ENCODE data around the gene ART5. TPM values are rescaled to one million over a fixed set of nuclear protein-coding genes. Genes with fewer than 3 reads are reported as not detected.

Gene ART5
- polyA plus RNA-seq, 6 donors from 2014 or later, result not detected

- no peaks in the 10 kb centered on the region for H3K9me3 Mint-ChIP-seq
- H3K27me3 Mint-ChIP-seq, result peaks cover 0 to 8% (median 5%) of the 10 kb centered on the region in 3 donors
- H3K4me1 Mint-ChIP-seq, result peaks cover 4 to 10% (median 5%) of the 10 kb centered on the region in 3 donors
- no peak for ATAC-seq (ENCODE audit: low read depth in 2 of 2)
- no peak overlapping the region for H3K4me3 Mint-ChIP-seq
- H3K36me3 Mint-ChIP-seq, result peaks cover 0 to 4% of the 10 kb centered on the region in 2 donors
- no peak for DNase-seq
- H3K27ac Mint-ChIP-seq, result no peak overlapping the region
Observed at GRCh38 chr11:3623767-3624458, 17.9 kb downstream of the ART5 start.

- Mint-ChIP-seq H3K9me3 (no peaks in the 10 kb centered on the region), H3K4me1 (peaks cover 4 to 10% (median 5%) of the 10 kb centered on the region in 3 donors), H3K27me3 (peaks cover 0 to 8% (median 0%) of the 10 kb centered on the region in 3 donors), H3K36me3 (no peaks in the 10 kb centered on the region), H3K27ac (no peak overlapping the region), H3K4me3 (no peak overlapping the region)
- ATAC-seq (ENCODE audit: low read depth in 2 of 2) (no peak), DNase-seq (no peak)
Observed at GRCh38 chr11:3623121-3623520, 18.7 kb downstream of the ART5 start.

GRCh38 chr11:3622521-3622920 lies 19.3 kb downstream of the ART5 start:
- no peaks in the 10 kb centered on the region for H3K9me3 Mint-ChIP-seq
- ATAC-seq (ENCODE audit: low read depth in 2 of 2) (no peak), DNase-seq (no peak)
- no peaks in the 10 kb centered on the region for H3K36me3 Mint-ChIP-seq
- no peak overlapping the region for H3K4me3 Mint-ChIP-seq
- peaks cover 4 to 10% (median 5%) of the 10 kb centered on the region in 3 donors for H3K4me1 Mint-ChIP-seq
- no peak overlapping the region for H3K27ac Mint-ChIP-seq
- peaks cover 0 to 8% (median 0%) of the 10 kb centered on the region in 3 donors for H3K27me3 Mint-ChIP-seq

GRCh38 chr11:3617990-3618389 lies 23.8 kb downstream of the ART5 start:
- DNase-seq, result no peak
- Mint-ChIP-seq H3K27me3 (peaks cover 0 to 10% (median 9%) of the 10 kb centered on the region in 3 donors), H3K27ac (peak overlapping the region in 1 of 6 donors; percentile 71), H3K9me3 (no peaks in the 10 kb centered on the region), H3K4me1 (peaks cover 13 to 15% (median 13%) of the 10 kb centered on the region in 3 donors), H3K36me3 (no peaks in the 10 kb centered on the region), H3K4me3 (no peak overlapping the region)
- ATAC-seq (ENCODE audit: low read depth in 2 of 2), result no peak

GRCh38 chr11:3616721-3617460 lies 24.9 kb downstream of the ART5 start:
- no peak for ATAC-seq (ENCODE audit: low read depth in 2 of 2)
- Mint-ChIP-seq H3K4me3 (no peak overlapping the region), H3K27ac (peak overlapping the region in 1 of 6 donors; percentile 28)

GRCh38 chr11:3615998-3616397 lies 25.8 kb downstream of the ART5 start:
- Mint-ChIP-seq H3K4me1 (peaks cover 13 to 15% (median 13%) of the 10 kb centered on the region in 3 donors), H3K4me3 (no peak overlapping the region), H3K36me3 (no peaks in the 10 kb centered on the region), H3K27ac (peak overlapping the region in 1 of 6 donors; percentile 93), H3K9me3 (peaks cover 0 to 9% (median 4%) of the 10 kb centered on the region in 7 donors), H3K27me3 (peaks cover 5 to 10% (median 9%) of the 10 kb centered on the region in 3 donors)
- no peak for DNase-seq
- no peak for ATAC-seq (ENCODE audit: low read depth in 2 of 2)

More at GRCh38 chr11:3616721-3617460, 24.9 kb downstream of the ART5 start:
- Mint-ChIP-seq H3K4me1 (peaks cover 13 to 15% (median 13%) of the 10 kb centered on the region in 3 donors), H3K9me3 (peaks cover 0 to 7% (median 3%) of the 10 kb centered on the region in 7 donors), H3K36me3 (no peaks in the 10 kb centered on the region), H3K27me3 (peaks cover 3 to 10% (median 9%) of the 10 kb centered on the region in 3 donors)
- no peak for DNase-seq

- ATAC-seq (ENCODE audit: low read depth in 2 of 2) (peak; percentile 98), DNase-seq (peak; percentile 27)
- Mint-ChIP-seq H3K9me3 (peaks cover 0 to 9% (median 4%) of the 10 kb centered on the region in 7 donors), H3K4me1 (peaks cover 13 to 15% (median 13%) of the 10 kb centered on the region in 3 donors), H3K4me3 (peak overlapping the region in 5 of 8 donors; percentile 47 to 75 (median 61)), H3K36me3 (no peaks in the 10 kb centered on the region), H3K27ac (peak overlapping the region; percentile 9 to 82 (median 43)), H3K27me3 (peaks cover 5 to 10% (median 9%) of the 10 kb centered on the region in 3 donors)
Observed at GRCh38 chr11:3614742-3615171, 27.0 kb downstream of the ART5 start.

GRCh38 chr11:3613998-3614741 lies 27.6 kb downstream of the ART5 start:
- peak; percentile 16 to 24 for ATAC-seq (ENCODE audit: low read depth in 2 of 2)

GRCh38 chr11:3611976-3612678 lies 29.7 kb downstream of the ART5 start:
- no peak for ATAC-seq (ENCODE audit: low read depth in 2 of 2)
- peaks cover 5 to 10% (median 9%) of the 10 kb centered on the region in 3 donors for H3K27me3 Mint-ChIP-seq

More at GRCh38 chr11:3613998-3614741, 27.6 kb downstream of the ART5 start:
- Mint-ChIP-seq H3K4me1 (peaks cover 13 to 15% (median 13%) of the 10 kb centered on the region in 3 donors), H3K36me3 (no peaks in the 10 kb centered on the region), H3K9me3 (peaks cover 0 to 9% (median 4%) of the 10 kb centered on the region in 7 donors), H3K4me3 (peak overlapping the region in 7 of 8 donors; percentile 3 to 75 (median 57)), H3K27me3 (peaks cover 5 to 10% (median 9%) of the 10 kb centered on the region in 3 donors), H3K27ac (peak overlapping the region in 5 of 6 donors; percentile 10 to 82 (median 65))
- DNase-seq, result no peak

GRCh38 chr11:3610846-3611245 lies 30.9 kb downstream of the ART5 start:
- Mint-ChIP-seq H3K27me3 (peaks cover 5 to 10% (median 5%) of the 10 kb centered on the region in 3 donors), H3K27ac (no peak overlapping the region), H3K9me3 (peaks cover 0 to 9% (median 4%) of the 10 kb centered on the region in 7 donors), H3K4me3 (no peak overlapping the region), H3K4me1 (peaks cover 13 to 15% (median 13%) of the 10 kb centered on the region in 3 donors), H3K36me3 (no peaks in the 10 kb centered on the region)
- ATAC-seq (ENCODE audit: low read depth in 2 of 2) (no peak), DNase-seq (no peak)

More at GRCh38 chr11:3611976-3612678, 29.7 kb downstream of the ART5 start:
- no peak for DNase-seq
- Mint-ChIP-seq H3K27ac (no peak overlapping the region), H3K9me3 (peaks cover 0 to 9% (median 4%) of the 10 kb centered on the region in 7 donors), H3K4me3 (no peak overlapping the region), H3K4me1 (peaks cover 13 to 15% (median 13%) of the 10 kb centered on the region in 3 donors), H3K36me3 (no peaks in the 10 kb centered on the region)

GRCh38 chr11:3609416-3610265 lies 32.2 kb downstream of the ART5 start:
- Mint-ChIP-seq H3K36me3 (no peaks in the 10 kb centered on the region), H3K4me1 (peaks cover 9 to 10% (median 9%) of the 10 kb centered on the region in 3 donors), H3K27ac (no peak overlapping the region), H3K9me3 (peaks cover 0 to 9% (median 4%) of the 10 kb centered on the region in 7 donors), H3K4me3 (no peak overlapping the region), H3K27me3 (peaks cover 0 to 11% (median 2%) of the 10 kb centered on the region in 3 donors)
- ATAC-seq (ENCODE audit: low read depth in 2 of 2), result no peak
- peak; percentile 11 for DNase-seq

All from naive B cell (primary cell).